T-helper 9 cell (primary cell): ENCODE results near the gene MAGEB10.
"Not testable (repeated sequence)": the region's sequence is repeated elsewhere in the genome, so short reads cannot be mapped to it uniquely, and the experiment has no call there.

Experiments
- DNase-seq: peaks from one replicate; pipeline ENCODE4 v3.0.0-alpha.2; 2020
- total RNA-seq, 2 donors: gene quantifications; one replicate each; lab custom pipeline; 2026; lab: John Stamatoyannopoulos, UW

MAGEB10 gene
- 0 reads per million in 2 donors for total RNA-seq

DNA sequence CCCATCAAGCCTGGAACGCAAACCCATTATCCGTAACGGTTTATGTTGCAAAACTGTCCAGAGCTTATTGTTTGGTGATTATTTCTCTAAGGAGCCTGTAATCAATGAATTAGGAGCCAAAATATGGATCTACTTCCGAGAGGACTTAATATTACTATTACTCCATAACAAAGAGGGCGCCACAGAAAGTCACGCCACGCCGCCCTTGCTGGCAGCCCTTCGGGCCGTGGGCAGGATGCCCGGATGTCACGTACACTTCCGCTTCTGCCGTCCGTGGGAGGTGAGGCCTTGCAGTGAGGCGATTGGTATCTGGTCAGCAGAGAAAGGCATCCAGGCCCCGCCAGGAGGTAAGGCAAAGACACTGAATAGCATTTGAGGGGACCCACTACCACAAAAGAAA lies at the start of gene MAGEB10:
TSS of gene MAGEB10 (plus strand) at position 301 of the 400 bp plus-strand sequence. CDS start 13,317 bp downstream, outside the sequence.
- DNase-seq: no peak

DNA sequence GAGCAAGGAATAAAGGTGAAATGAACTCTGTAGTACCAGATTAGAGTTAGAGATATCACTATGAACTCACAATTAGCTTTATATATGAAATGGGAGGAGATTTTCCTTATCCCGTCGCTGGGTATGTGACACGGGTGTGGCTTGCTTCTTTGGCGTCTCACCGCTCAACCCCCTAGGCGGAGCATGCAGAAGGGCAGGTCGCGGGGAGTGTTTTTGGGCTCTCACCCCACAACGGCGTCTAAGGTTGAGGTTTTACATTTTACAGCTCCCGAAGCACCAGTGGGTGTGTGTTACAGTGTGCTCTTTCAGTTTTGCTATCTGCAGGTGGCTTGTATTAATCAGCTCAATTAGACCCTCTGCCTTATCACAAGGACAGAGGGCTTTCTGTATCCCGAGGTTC lies 42.1 kb upstream of the MAGEB10 start:
- no peak for DNase-seq

- DNase-seq: no peak
Measured at GRCh38 chrX:27767387-27767786, 40.4 kb upstream of the MAGEB10 start.

GRCh38 chrX:27775984-27776383 lies 31.8 kb upstream of the MAGEB10 start:
- no peak for DNase-seq

- DNase-seq: no peak
Measured at GRCh38 chrX:27796640-27797257, 11.0 kb upstream of the MAGEB10 start.

GRCh38 chrX:27797575-27797974 lies 10.2 kb upstream of the MAGEB10 start:
- DNase-seq: no peak

GRCh38 chrX:27808226-27808625 lies 436 bp downstream of the MAGEB10 start:
- no peak for DNase-seq

DNA sequence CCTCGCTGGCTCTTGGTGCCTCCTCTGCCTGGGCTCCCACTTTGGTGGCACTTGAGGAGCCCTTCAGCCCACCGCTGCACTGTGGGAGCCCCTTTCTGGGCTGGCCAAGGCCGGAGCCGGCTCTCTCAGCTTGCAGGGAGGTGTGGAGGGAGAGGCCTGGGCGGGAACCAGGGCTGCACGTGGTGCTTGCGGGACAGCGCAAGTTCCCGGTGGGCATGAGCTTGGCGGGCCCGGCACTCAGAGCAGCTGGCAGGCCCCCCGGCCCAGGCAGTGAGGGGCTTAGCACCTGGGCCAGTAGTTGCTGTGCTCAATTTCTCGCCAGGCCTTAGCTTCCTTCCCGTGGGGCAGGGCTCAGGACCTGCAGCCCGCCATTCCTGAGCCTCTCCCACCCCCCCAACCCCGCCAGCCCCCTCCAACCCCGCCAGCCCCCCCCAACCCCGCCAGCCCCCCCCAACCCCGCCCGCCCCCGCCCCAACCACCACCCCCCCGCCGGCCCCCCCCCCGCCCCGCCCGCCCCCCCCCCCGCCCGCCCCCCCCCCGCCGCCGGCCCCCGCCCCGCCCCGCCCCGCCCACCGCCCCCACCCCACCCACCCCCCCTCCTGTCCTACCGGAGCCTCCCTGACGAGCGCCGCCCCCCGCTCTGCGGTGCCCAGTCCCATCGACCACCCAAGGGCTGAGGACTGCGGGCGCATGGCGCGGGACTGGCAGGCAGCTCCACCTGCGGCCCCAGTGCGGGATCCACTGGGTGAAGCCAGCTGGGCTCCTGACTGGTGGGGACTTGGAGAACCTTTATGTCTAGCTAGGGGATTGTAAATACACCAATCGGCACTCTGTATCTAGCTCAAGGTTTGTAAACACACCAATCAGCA lies 1.4 kb downstream of the MAGEB10 start:
- DNase-seq: not testable (repeated sequence)

DNA sequence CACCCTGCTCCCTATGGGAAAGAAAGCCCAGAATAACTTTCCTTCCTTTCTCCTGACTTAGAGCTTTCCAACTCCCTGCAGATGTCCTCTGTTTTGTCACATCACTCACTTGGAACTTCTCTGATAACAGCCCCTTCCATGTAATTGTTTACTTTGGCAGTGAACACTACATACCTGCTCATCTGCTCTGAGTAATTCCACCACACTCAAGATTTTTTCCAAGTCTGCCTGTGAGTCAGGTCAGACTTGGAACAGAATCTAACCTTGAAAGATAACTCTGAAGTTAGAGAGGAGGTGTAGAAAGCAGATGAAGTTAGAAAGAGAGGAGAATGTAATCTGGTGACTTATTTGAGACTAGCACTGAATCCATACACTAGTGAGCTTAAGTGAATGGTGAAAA lies 7.4 kb downstream of the MAGEB10 start:
- no peak for DNase-seq

- no peak for DNase-seq
Measured at GRCh38 chrX:27823812-27824211, 16.0 kb downstream of the MAGEB10 start.

- no peak for DNase-seq
Measured at GRCh38 chrX:27838185-27838584, 30.4 kb downstream of the MAGEB10 start.

DNA sequence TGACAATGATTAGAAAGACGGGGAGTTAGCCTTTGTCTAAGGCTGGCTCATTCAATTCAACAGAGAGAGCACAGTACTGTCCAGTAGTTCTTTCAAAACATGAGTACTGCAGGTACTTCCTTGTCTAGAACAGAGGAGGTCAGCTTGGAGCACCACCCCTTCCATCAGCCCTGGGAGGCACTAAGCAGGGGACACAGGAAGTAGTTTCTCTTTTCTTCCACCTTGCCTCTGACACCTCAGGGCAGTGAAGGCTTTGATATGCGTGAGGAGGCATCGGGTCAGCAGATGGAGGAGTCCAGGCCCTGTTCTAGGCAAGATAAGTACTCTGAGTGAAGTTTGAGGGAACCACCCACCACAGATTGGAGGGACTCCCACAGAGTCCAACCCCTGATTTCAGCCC lies 33.1 kb downstream of the MAGEB10 start:
- DNase-seq: no peak

GRCh38 chrX:27842859-27843258 lies 35.1 kb downstream of the MAGEB10 start:
- no peak for DNase-seq

- no peak for DNase-seq
Measured at GRCh38 chrX:27860337-27860736, 52.5 kb downstream of the MAGEB10 start.

DNA sequence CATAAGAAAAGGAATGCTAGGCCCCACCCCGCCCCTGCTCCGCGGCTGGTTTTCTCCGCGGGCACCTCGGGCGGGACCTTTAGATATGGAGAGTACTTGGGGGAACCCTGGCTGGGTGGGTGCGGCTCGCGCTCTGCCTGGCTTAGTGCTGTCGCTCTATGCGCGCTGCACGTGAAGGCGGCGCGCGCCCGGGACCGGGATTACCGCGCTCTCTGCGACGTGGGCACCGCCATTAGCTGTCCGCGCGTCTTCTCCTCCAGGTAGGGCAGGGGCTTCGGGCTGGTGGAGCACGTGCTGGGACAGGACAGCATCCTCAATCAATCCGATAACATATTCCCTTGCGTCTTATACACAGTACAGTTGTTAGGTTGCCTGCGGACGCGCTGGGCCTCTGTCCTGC lies 56.0 kb downstream of the MAGEB10 start:
- no peak for DNase-seq
